C4-2B (cell line): Measurements from ENCODE around the gene VPS13D.

Experiments
- H3K27ac ChIP-seq: fragments of 450-650 bp; 2 replicates; pipeline ENCODE4 v1.5.1; 2017
- CTCF ChIP-seq: fragments of 450-650 bp; conservative IDR thresholded peaks from 2 replicates; pipeline ENCODE4 v1.5.1; 2017; ENCODE audit warnings: mild to moderate bottlenecking
- ZFX ChIP-seq: fragments of 450-650 bp; IDR thresholded peaks from 2 replicates; pipeline ENCODE4 v1.6.1; 2017

The VPS13D gene

GRCh38 chr1:12201352-12202189, 28.3 kb upstream of the VPS13D start:
- no peak overlapping the region for H3K27ac ChIP-seq

GRCh38 chr1:12202190-12202497, 27.7 kb upstream of the VPS13D start:
- TF ChIP-seq ZFX (no peak), CTCF (no peak)
- H3K27ac ChIP-seq = no peak overlapping the region

More at GRCh38 chr1:12201352-12202189, 28.3 kb upstream of the VPS13D start:
- TF ChIP-seq ZFX (no peak), CTCF (no peak)

GRCh38 chr1:12202577-12202976, 27.3 kb upstream of the VPS13D start:
- no peak for TF ChIP-seq ZFX

GRCh38 chr1:12203216-12204007, 26.4 kb upstream of the VPS13D start:
- TF ChIP-seq CTCF (no peak), ZFX (no peak)
- H3K27ac ChIP-seq = no peak overlapping the region

More at GRCh38 chr1:12202577-12202976, 27.3 kb upstream of the VPS13D start:
- no peak overlapping the region for H3K27ac ChIP-seq

GRCh38 chr1:12204140-12204539, 25.7 kb upstream of the VPS13D start:
- TF ChIP-seq CTCF (no peak), ZFX (no peak)

GRCh38 chr1:12204754-12205658, 24.8 kb upstream of the VPS13D start:
- no peak overlapping the region for H3K27ac ChIP-seq
- no peak for TF ChIP-seq CTCF
- TF ChIP-seq ZFX = no peak

More at GRCh38 chr1:12204140-12204539, 25.7 kb upstream of the VPS13D start:
- H3K27ac ChIP-seq = no peak overlapping the region

- no peak for TF ChIP-seq ZFX
- TF ChIP-seq CTCF = no peak
- H3K27ac ChIP-seq = no peak overlapping the region
Measured at GRCh38 chr1:12206238-12206637, 23.6 kb upstream of the VPS13D start.
